ENCODE results near the gene RFX7. TPM values are rescaled to one million over a fixed set of nuclear protein-coding genes. Genes with fewer than 3 reads are reported as not detected.

RFX7 gene
- total RNA-seq, 2 donors from 2014 or later: 10.6 to 15.4 TPM

DNA sequence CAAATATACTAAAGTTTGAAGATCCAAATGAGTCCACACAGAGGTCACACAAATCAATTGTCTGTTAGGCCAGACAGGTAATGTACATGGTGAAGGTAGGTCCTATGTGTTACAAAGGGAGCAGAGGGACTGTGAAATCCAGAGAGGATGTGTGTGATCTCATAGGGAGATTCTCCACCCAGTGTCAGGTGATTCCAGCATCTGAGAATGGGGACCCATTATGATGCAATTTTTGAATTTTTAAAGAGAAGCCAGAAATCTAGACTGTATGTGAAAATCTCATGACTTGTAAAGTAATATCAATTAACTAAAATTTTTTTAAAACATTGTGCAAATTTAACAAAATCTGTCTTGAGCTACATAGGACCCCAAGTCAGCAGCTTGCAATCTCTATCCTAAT, 192.0 kb downstream of the RFX7 start:
- TF ChIP-seq, protein P1, sequence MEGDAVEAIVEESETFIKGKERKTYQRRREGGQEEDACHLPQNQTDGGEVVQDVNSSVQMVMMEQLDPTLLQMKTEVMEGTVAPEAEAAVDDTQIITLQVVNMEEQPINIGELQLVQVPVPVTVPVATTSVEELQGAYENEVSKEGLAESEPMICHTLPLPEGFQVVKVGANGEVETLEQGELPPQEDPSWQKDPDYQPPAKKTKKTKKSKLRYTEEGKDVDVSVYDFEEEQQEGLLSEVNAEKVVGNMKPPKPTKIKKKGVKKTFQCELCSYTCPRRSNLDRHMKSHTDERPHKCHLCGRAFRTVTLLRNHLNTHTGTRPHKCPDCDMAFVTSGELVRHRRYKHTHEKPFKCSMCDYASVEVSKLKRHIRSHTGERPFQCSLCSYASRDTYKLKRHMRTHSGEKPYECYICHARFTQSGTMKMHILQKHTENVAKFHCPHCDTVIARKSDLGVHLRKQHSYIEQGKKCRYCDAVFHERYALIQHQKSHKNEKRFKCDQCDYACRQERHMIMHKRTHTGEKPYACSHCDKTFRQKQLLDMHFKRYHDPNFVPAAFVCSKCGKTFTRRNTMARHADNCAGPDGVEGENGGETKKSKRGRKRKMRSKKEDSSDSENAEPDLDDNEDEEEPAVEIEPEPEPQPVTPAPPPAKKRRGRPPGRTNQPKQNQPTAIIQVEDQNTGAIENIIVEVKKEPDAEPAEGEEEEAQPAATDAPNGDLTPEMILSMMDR (IDR thresholded peaks at IDR 0.05): no peak
- Histone ChIP-seq H3K36me3 (no peaks in the 10 kb centered on the region), H3K27me3 (no peaks in the 10 kb centered on the region), H3K9me3 (no peaks in the 10 kb centered on the region), H3K27ac (no peak overlapping the region), H3K4me1 (no peaks in the 10 kb centered on the region), H3K4me3 (no peak overlapping the region), H3K9ac (ENCODE audit: low read depth in 2 of 2, low read length in 2 of 2) (no peak overlapping the region)
- DNase-seq: no peak
- intact Hi-C loops (cut with DNase I): no loop called here

DNA sequence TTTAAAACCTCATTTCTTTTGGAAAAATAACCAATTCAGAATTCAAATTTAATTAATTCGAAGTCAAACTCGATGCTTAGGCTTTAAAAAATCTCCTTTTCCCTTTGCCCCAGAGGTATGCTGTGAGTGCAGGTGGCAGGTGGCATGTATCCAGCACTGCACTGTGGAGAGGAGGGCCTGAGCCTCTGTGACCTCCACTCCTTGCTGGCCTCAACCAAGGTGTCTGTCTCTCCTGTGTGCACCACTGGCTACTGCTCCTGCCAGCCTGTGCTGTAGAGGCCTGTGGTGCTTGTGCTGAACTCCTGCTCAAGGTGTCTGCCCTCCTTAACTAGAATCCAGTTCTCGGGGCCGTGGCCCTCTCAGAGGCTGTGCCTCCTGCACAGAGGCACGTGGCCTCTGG, 194.1 kb downstream of the RFX7 start:
- Histone ChIP-seq H3K4me1 (no peaks in the 10 kb centered on the region), H3K36me3 (no peaks in the 10 kb centered on the region), H3K27me3 (no peaks in the 10 kb centered on the region), H3K27ac (no peak overlapping the region), H3K9me3 (no peaks in the 10 kb centered on the region), H3K9ac (ENCODE audit: low read depth in 2 of 2, low read length in 2 of 2) (no peak overlapping the region), H3K4me3 (no peak overlapping the region)
- intact Hi-C loops (cut with DNase I): no loop called here
- TF ChIP-seq, protein P1 (IDR thresholded peaks at IDR 0.05): no peak
- DNase-seq: no peak

DNA sequence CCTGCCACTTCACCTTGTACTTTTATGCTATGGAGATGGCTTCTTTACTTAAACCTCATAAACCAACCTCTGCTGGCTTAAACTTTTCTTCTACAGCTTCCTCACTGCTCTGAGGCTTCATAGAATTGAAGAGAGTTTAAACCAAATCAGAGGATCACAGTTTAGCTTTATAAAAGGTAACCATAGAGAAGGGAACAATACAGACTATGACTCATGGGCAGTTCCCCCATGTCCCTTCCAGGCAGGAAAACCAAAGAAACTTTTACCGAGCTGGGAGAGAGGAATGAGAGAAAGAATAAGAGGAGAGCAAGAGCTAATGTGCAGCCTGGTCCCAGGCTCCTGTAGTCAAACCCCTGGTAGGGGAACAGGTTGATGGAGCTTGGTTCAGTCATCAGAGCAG, 196.3 kb downstream of the RFX7 start:
- Histone ChIP-seq H3K36me3 (no peaks in the 10 kb centered on the region), H3K4me1 (no peaks in the 10 kb centered on the region), H3K27me3 (no peaks in the 10 kb centered on the region), H3K4me3 (no peak overlapping the region), H3K27ac (no peak overlapping the region), H3K9ac (ENCODE audit: low read depth in 2 of 2, low read length in 2 of 2) (no peak overlapping the region), H3K9me3 (no peaks in the 10 kb centered on the region)
- TF ChIP-seq, protein P1 (IDR thresholded peaks at IDR 0.05): no peak
- DNase-seq: no peak
- intact Hi-C loops (cut with DNase I): no loop called here

DNA sequence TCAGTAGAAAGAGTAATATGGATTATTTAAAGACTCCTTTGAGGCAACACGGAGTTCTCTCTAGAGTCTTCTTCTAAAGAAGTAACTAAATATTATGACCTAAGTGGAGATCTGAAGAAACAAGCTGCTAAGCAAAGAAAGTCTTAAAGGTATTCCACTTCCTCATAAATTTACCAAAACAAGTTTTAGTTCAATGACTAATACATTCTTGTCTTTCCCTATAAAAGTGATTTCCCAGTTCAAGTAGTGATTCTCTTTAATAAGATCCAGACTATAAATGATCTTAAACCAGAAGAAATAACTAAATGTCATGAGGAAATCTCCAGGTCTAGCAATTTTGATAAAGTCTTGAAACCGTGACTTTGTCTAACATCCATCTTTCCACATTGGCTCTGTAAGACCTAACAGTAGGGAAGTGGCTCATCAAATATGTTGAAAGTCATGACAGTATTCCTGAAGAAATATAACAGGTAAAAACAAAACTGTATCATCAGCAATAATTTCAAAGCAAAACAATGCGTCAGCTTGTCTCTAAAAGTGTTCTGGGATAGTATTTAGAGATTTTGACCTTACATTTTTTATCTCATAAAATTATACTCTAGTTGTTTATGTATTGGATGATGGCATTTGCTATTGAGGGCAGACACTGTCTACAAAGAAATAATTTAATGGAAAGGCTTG, 198.5 kb downstream of the RFX7 start:
- Histone ChIP-seq H3K27me3 (no peaks in the 10 kb centered on the region), H3K4me1 (no peaks in the 10 kb centered on the region), H3K36me3 (no peaks in the 10 kb centered on the region), H3K9ac (ENCODE audit: low read depth in 2 of 2, low read length in 2 of 2) (no peak overlapping the region), H3K9me3 (no peaks in the 10 kb centered on the region), H3K4me3 (no peak overlapping the region), H3K27ac (no peak overlapping the region)
- DNase-seq: no peak
- TF ChIP-seq, protein P1 (IDR thresholded peaks at IDR 0.05): no peak
- intact Hi-C loops (cut with DNase I): no loop called here

DNA sequence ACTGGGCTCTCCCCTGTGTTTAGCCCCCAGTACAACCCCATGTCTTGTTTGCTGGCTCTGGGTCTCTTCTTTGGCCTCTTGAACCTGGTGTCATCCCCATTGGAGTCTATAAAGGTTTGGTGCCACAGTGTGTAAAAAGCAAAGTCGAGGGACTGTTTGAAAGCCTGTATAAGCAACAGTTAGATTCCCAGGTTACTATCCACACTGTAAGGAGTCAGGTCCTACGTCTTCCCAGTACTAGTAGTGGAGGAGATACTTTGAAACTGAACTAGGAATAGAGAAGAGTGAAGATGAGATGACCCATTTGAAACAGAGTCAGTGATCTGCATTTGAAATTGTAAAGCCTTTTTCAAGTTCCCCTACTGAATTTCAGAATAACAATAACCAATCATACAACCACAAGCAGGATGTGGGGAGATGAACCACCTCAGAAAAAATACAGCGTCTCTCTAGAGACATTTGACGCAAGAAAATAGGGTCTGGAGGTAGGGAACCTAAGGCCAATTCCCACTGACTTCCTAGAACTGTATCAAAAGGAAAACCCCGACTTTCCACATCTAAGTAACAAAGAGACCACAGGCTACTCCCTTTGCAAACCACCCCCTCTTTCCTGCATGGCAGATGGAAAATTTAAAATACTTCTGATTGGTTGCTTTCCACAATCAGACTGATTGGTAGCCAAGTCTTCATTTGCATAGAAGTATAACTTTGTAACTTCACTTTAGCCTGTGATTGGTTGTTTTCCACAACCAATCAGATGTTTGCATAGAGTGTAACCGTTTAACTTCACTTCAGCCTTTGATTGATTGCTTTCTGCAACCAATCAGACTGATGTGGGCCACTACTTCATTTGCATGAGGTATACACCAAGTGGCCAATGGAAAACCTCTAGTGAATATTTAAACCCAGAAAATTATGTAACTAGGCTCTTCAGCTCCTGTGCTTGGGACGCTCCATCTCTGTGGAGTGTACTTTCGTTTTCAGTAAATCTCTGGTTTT, 200.4 kb downstream of the RFX7 start:
- no peak overlapping the region for H3K27ac ChIP-seq
- H3K4me1 ChIP-seq: no peaks in the 10 kb centered on the region
- no peak overlapping the region for H3K9ac ChIP-seq (ENCODE audit: low read depth in 2 of 2, low read length in 2 of 2)
- DNase-seq: no peak
- TF ChIP-seq, protein P1 (IDR thresholded peaks at IDR 0.05): no peak
- no peaks in the 10 kb centered on the region for H3K9me3 ChIP-seq
- intact Hi-C loops (cut with DNase I): no loop called here
- no peak overlapping the region for H3K4me3 ChIP-seq
- H3K36me3 ChIP-seq: no peaks in the 10 kb centered on the region
- H3K27me3 ChIP-seq: no peaks in the 10 kb centered on the region

Data from colonic mucosa (tissue), 4 donors.